ENCODE results near the gene EPHA3.

EPHA3 gene

DNA sequence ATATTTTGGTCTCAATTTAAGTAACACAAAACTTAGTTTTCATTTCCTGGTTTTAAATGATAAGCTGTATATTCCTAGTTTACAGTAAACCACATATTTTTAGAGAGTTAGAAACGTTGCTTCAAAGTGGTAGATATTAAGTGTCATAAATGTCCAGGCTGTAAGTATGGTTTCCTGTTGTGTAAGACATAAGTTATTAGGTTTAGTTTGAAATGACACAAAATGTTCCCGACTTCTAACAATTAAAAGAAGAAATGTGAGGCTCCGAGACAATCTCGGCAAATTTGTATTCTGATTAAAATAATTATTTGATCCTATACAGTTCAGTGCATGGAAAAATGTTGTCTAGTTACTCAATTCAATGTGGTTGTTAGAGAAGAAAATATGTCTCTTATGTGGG is 387.3 kb downstream of the EPHA3 start:
- no peak overlapping the region for H3K4me3 ChIP-seq (ENCODE audit: control insufficient read depth, low read depth, low read length)
- DNase-seq (ENCODE audit: low read depth), result no peak
- TF ChIP-seq, protein P1, sequence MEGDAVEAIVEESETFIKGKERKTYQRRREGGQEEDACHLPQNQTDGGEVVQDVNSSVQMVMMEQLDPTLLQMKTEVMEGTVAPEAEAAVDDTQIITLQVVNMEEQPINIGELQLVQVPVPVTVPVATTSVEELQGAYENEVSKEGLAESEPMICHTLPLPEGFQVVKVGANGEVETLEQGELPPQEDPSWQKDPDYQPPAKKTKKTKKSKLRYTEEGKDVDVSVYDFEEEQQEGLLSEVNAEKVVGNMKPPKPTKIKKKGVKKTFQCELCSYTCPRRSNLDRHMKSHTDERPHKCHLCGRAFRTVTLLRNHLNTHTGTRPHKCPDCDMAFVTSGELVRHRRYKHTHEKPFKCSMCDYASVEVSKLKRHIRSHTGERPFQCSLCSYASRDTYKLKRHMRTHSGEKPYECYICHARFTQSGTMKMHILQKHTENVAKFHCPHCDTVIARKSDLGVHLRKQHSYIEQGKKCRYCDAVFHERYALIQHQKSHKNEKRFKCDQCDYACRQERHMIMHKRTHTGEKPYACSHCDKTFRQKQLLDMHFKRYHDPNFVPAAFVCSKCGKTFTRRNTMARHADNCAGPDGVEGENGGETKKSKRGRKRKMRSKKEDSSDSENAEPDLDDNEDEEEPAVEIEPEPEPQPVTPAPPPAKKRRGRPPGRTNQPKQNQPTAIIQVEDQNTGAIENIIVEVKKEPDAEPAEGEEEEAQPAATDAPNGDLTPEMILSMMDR (IDR thresholded peaks at IDR 0.05; ENCODE audit: control insufficient read depth, insufficient read depth, low read depth, low read length, missing control alignments), result no peak

DNA sequence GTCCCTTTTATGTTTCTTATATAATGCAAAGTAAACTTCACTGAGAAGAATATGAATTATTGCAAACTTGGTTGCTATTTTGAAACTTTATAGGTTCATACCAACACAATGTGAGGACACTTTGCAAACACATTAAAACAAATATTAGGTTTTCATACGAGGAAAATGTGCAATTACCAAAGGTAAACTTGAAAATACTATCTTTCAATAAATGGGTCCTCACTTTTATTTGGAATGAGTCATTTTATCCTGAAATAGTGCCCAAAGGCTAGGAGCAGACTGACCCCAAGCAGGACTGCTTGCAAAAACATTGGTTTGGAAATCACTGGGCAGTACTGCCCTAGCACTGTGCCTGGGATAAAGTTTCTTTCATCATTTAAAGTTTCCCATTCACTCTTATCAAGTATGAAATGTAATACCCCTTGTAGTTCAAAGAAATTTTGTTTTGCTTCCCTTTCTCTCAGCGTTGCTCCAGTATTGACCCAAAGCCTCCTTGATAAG is 396.5 kb downstream of the EPHA3 start:
- TF ChIP-seq, protein P1 (IDR thresholded peaks at IDR 0.05; ENCODE audit: control insufficient read depth, insufficient read depth, low read depth, low read length, missing control alignments), result no peak
- DNase-seq (ENCODE audit: low read depth), result no peak

DNA sequence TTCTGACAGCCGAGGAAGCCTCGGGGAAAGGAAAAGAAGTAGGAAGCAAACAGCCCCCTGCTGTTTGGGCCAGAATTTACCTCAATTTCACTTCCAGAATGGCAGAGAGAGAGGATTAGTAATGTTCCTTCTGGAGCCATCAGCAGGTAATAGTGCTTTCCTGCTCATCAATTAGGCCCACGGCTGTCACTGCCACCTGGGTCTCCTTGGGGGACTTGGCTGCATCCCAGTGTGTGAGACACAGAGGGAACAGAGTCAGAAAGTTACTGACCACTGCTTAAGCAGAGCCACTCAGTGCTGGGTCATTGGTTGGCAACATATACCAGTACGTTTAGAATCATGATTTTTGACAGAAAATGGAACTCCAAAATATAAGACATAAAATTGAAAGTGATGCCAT is 397.0 kb downstream of the EPHA3 start:
- no peak overlapping the region for H3K4me3 ChIP-seq (ENCODE audit: control insufficient read depth, low read depth, low read length)
- TF ChIP-seq, protein P1 (IDR thresholded peaks at IDR 0.05; ENCODE audit: control insufficient read depth, insufficient read depth, low read depth, low read length, missing control alignments), result no peak
- DNase-seq (ENCODE audit: low read depth), result no peak

More for the DNA sequence above, 396.5 kb downstream of the EPHA3 start:
- H3K4me3 ChIP-seq (ENCODE audit: control insufficient read depth, low read depth, low read length), result no peak overlapping the region

DNA sequence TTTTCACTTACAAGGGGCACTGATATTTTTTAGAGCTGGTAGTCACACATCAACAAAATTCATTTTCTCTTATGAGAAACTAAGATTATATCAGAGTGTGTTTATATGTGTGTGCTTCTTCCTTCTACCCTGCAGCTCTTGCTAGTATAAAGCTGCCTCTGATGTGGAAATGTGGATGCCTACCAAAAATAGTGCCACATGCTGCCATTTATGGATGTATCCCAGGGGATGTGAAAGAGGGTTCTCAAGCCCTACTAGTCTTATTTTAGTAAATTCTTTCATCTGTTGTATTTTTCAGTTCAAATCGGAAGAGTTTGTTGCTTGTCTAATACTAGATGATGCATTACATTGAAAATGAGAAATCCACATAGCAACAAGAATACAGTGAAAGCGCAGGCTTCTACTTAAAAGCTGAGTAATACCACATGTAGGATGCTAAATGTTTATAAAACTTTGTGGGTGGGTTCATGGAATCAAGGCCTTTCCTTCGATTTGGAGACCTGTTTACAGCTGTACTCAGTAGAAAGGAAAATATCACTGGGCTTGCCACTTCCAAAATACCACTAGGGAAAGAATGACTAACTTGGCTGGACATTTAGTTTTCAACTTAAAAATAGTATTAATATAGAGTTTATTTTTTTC is 399.2 kb downstream of the EPHA3 start:
- TF ChIP-seq, protein P1 (IDR thresholded peaks at IDR 0.05; ENCODE audit: control insufficient read depth, insufficient read depth, low read depth, low read length, missing control alignments), result no peak
- no peak overlapping the region for H3K4me3 ChIP-seq (ENCODE audit: control insufficient read depth, low read depth, low read length)
- DNase-seq (ENCODE audit: low read depth), result no peak

DNA sequence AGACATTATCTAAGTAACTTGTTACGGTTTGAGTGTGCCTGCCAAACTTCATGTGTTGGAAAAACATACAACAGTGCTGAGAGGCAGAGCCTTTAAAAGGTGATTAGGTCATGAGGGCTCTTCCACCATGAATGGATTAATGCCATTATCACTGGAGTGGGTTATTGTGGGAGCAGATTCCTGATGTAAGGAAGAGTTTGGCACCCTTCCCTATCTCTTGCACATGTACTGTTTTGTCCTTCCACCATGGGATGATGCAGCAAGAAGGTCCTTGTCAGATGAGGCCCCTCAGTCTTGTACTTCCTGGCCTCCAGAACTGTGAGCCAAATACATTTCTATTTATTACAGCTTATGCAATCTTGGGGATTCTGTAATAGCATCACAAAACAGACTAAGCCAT is 413.9 kb downstream of the EPHA3 start:
- H3K4me3 ChIP-seq (ENCODE audit: control insufficient read depth, low read depth, low read length), result no peak overlapping the region
- TF ChIP-seq, protein P1 (IDR thresholded peaks at IDR 0.05; ENCODE audit: control insufficient read depth, insufficient read depth, low read depth, low read length, missing control alignments), result no peak
- no peak for DNase-seq (ENCODE audit: low read depth)

DNA sequence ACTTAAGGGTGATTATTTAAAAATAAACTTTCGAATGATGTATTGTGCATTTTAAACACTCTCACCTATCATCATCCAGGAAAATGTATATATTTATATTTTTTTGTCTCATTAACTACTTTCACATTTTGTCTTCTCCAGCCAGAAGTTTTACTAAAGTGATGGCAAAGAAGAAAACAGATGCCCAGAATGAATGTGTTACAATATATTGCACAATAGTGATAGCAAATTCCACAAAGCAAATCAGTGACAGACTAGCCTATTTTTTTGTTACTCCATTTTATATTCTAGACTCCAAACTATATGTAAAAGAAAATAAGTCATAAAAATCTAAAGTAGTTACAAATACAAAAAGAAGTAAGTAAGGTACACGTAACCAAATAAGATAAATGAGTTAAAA is 414.7 kb downstream of the EPHA3 start:
- no peak for DNase-seq (ENCODE audit: low read depth)
- H3K4me3 ChIP-seq (ENCODE audit: control insufficient read depth, low read depth, low read length), result no peak overlapping the region
- TF ChIP-seq, protein P1 (IDR thresholded peaks at IDR 0.05; ENCODE audit: control insufficient read depth, insufficient read depth, low read depth, low read length, missing control alignments), result no peak
